GM15510 (cell line): ENCODE measurements around the gene KCNG2.

Source experiments
- POLR2A ChIP-seq: IDR thresholded peaks from 3 replicates; pipeline ENCODE4 v1.6.1; 2011; ENCODE audit warnings: borderline replicate concordance; ENCODE audit not compliant: insufficient read length; ENCODE audit errors: extremely low read depth

The KCNG2 gene

GRCh38 chr18:79778291-79778791 is 19.4 kb upstream of the KCNG2 start:
- no peak for TF ChIP-seq POLR2A

- no peak for TF ChIP-seq POLR2A
These were observed 18.6 kb upstream of the KCNG2 start for GRCh38 chr18:79779021-79779699.

- TF ChIP-seq POLR2A = no peak
These were observed 18.0 kb upstream of the KCNG2 start for GRCh38 chr18:79779700-79780190.

GRCh38 chr18:79780547-79780946 is 17.2 kb upstream of the KCNG2 start:
- TF ChIP-seq POLR2A = no peak

- TF ChIP-seq POLR2A = no peak
These were observed 16.3 kb upstream of the KCNG2 start for GRCh38 chr18:79781331-79781941.

- no peak for TF ChIP-seq POLR2A
These were observed 15.0 kb upstream of the KCNG2 start for GRCh38 chr18:79782566-79783308.

- TF ChIP-seq POLR2A = no peak
These were observed 13.4 kb upstream of the KCNG2 start for GRCh38 chr18:79784071-79784913.

- no peak for TF ChIP-seq POLR2A
These were observed 12.6 kb upstream of the KCNG2 start for GRCh38 chr18:79784965-79785770.

- no peak for TF ChIP-seq POLR2A
These were observed 11.9 kb upstream of the KCNG2 start for GRCh38 chr18:79785831-79786230.

GRCh38 chr18:79786304-79786703 is 11.4 kb upstream of the KCNG2 start:
- no peak for TF ChIP-seq POLR2A

- no peak for TF ChIP-seq POLR2A
These were observed 10.8 kb upstream of the KCNG2 start for GRCh38 chr18:79786786-79787526.

- TF ChIP-seq POLR2A = no peak
These were observed 10.2 kb upstream of the KCNG2 start for GRCh38 chr18:79787527-79787864.
